IPS DF 4.7 (cell line): ENCODE measurements around the gene EEFSEC.

Experiments
- DNase-seq: peaks from one replicate; pipeline ENCODE4 v3.0.0-alpha.2; 2013; ENCODE audit warnings: low spot score; ENCODE audit errors: extremely low read depth

EEFSEC gene

GRCh38 chr3:128271536-128272332 lies 118.5 kb downstream of the EEFSEC start:
- no peak for DNase-seq

GRCh38 chr3:128273109-128273840 lies 120.0 kb downstream of the EEFSEC start:
- no peak for DNase-seq

GRCh38 chr3:128273841-128274573 lies 120.7 kb downstream of the EEFSEC start:
- DNase-seq: no peak

GRCh38 chr3:128274837-128275236 lies 121.6 kb downstream of the EEFSEC start:
- DNase-seq: no peak

- DNase-seq: no peak
Observed at GRCh38 chr3:128275316-128276145, 122.2 kb downstream of the EEFSEC start.

- DNase-seq: no peak
Observed at GRCh38 chr3:128276146-128276435, 122.8 kb downstream of the EEFSEC start.

GRCh38 chr3:128276577-128277183 lies 123.4 kb downstream of the EEFSEC start:
- DNase-seq: no peak

GRCh38 chr3:128277378-128278069 lies 124.2 kb downstream of the EEFSEC start:
- no peak for DNase-seq

- DNase-seq: no peak
Observed at GRCh38 chr3:128278130-128278529, 124.8 kb downstream of the EEFSEC start.

- DNase-seq: no peak
Observed at GRCh38 chr3:128278761-128279600, 125.7 kb downstream of the EEFSEC start.

- DNase-seq: no peak
Observed at GRCh38 chr3:128279601-128279880, 126.3 kb downstream of the EEFSEC start.

- peak; percentile 83 for DNase-seq
Observed at GRCh38 chr3:128280481-128281052, 127.3 kb downstream of the EEFSEC start.

GRCh38 chr3:128281056-128281455 lies 127.8 kb downstream of the EEFSEC start:
- DNase-seq: no peak

- DNase-seq: no peak
Observed at GRCh38 chr3:128281461-128282367, 128.4 kb downstream of the EEFSEC start.

GRCh38 chr3:128282380-128283196 lies 129.3 kb downstream of the EEFSEC start:
- no peak for DNase-seq

- no peak for DNase-seq
Observed at GRCh38 chr3:128283421-128283820, 130.1 kb downstream of the EEFSEC start.
